SK-N-SH treated with all-trans-retinoic acid at 6 μM for 48 hours (cell line): Measurements from ENCODE around the gene AGPS.
A peak's percentile ranks its signal among the peaks of the same experiment; 100 is the strongest.

Experiments
- ATAC-seq: fragments of 200-7000 bp; cut with Tn5 transposase; 3 replicates; pipeline ENCODE4 v1.9.1; 2020; ENCODE audit warnings: mild to moderate bottlenecking, moderate library complexity
- CSDC2 ChIP-seq: fragments of 250-450 bp; sonication (Bioruptor Pico); IDR thresholded peaks from 2 replicates; pipeline ENCODE4 v1.5.0; 2020; ENCODE audit warnings: mild to moderate bottlenecking, moderate library complexity
- GLIS3 ChIP-seq: fragments of 250-450 bp; sonication (Bioruptor Pico); IDR thresholded peaks from 2 replicates; pipeline ENCODE4 v1.5.0; 2020; ENCODE audit warnings: mild to moderate bottlenecking, moderate library complexity
- ISL1 ChIP-seq: fragments of 250-450 bp; sonication (Bioruptor Pico); IDR thresholded peaks from 2 replicates; pipeline ENCODE4 v2.1.2; 2022; ENCODE audit warnings: mild to moderate bottlenecking, moderate library complexity
- PPARA ChIP-seq: fragments of 250-450 bp; sonication (Bioruptor Pico); IDR thresholded peaks from 2 replicates; pipeline ENCODE4 v1.5.0; 2020; ENCODE audit warnings: mild to moderate bottlenecking, borderline replicate concordance
- SNAI2 ChIP-seq: fragments of 250-450 bp; sonication (Bioruptor Pico); IDR thresholded peaks from 2 replicates; pipeline ENCODE4 v1.5.0; 2020; ENCODE audit warnings: mild to moderate bottlenecking, moderate library complexity
- TOX ChIP-seq: fragments of 250-450 bp; sonication (Bioruptor Pico); IDR thresholded peaks from 2 replicates; pipeline ENCODE4 v1.8.0; 2021; ENCODE audit warnings: mild to moderate bottlenecking, moderate library complexity, borderline replicate concordance
- ZC3H10 ChIP-seq: fragments of 250-450 bp; sonication (Bioruptor Pico); IDR thresholded peaks from 2 replicates; pipeline ENCODE4 v1.5.1; 2021; ENCODE audit warnings: mild to moderate bottlenecking, moderate library complexity
- ZFP30 ChIP-seq: fragments of 450-650 bp; formaldehyde crosslinking; IDR thresholded peaks from 2 replicates; pipeline ENCODE4 v1.5.0; 2022; ENCODE audit warnings: mild to moderate bottlenecking, moderate library complexity
- ZNF565 ChIP-seq: fragments of 450-650 bp; formaldehyde crosslinking; conservative IDR thresholded peaks from 2 replicates; pipeline ENCODE4 v1.5.0; 2020; ENCODE audit warnings: low read depth, mild to moderate bottlenecking, moderate library complexity
- ZNF8 ChIP-seq: fragments of 450-650 bp; formaldehyde crosslinking; IDR thresholded peaks from 2 replicates; pipeline ENCODE4 v1.5.0; 2020; ENCODE audit warnings: mild to moderate bottlenecking, moderate library complexity
- TF ChIP-seq, protein P1 (sequence below): fragments of 250-450 bp; sonication (Bioruptor Pico); IDR thresholded peaks from 2 replicates; pipeline ENCODE4 v1.5.1; 2021; ENCODE audit warnings: mild to moderate bottlenecking, moderate library complexity
- TF ChIP-seq, protein P2 (sequence below): fragments of 250-450 bp; sonication (Bioruptor Pico); IDR thresholded peaks from 2 replicates; pipeline ENCODE4 v1.8.0; 2020; ENCODE audit warnings: mild to moderate bottlenecking, moderate library complexity, borderline replicate concordance
- TF ChIP-seq, protein P3 (sequence below): fragments of 250-450 bp; sonication (Bioruptor Pico); IDR thresholded peaks from 2 replicates; pipeline ENCODE4 v1.5.0; 2020; ENCODE audit warnings: mild to moderate bottlenecking, moderate library complexity
- TF ChIP-seq, protein P4 (sequence below): fragments of 250-450 bp; sonication (Bioruptor Pico); IDR thresholded peaks from 2 replicates; pipeline ENCODE4 v1.8.0; 2021; ENCODE audit warnings: low read depth, mild to moderate bottlenecking, moderate library complexity, borderline replicate concordance

The AGPS gene

DNA sequence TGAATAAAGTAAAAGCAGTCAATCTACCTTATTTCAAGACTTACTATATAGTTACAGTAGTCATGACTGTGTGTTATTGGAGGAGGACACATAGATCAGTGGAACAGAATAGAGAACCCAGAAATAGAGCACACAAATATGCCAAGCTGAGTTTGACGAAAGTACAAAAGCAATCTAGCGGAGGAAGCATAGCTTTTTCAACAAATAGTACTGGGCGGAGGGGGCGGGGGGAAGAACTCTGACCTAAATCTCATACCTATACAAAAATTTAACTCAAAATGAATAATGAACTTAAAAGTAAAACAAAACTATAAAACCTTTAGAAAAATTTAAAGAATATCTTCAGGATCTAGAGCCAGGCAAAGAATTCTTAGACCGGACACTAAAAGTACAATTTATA lies 139.1 kb downstream of the AGPS start (continued):
- TF ChIP-seq, protein P1, sequence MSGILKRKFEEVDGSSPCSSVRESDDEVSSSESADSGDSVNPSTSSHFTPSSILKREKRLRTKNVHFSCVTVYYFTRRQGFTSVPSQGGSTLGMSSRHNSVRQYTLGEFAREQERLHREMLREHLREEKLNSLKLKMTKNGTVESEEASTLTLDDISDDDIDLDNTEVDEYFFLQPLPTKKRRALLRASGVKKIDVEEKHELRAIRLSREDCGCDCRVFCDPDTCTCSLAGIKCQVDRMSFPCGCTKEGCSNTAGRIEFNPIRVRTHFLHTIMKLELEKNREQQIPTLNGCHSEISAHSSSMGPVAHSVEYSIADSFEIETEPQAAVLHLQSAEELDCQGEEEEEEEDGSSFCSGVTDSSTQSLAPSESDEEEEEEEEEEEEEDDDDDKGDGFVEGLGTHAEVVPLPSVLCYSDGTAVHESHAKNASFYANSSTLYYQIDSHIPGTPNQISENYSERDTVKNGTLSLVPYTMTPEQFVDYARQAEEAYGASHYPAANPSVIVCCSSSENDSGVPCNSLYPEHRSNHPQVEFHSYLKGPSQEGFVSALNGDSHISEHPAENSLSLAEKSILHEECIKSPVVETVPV (CRISPR knock-in tag), result no peak
- TF ChIP-seq, protein P2, sequence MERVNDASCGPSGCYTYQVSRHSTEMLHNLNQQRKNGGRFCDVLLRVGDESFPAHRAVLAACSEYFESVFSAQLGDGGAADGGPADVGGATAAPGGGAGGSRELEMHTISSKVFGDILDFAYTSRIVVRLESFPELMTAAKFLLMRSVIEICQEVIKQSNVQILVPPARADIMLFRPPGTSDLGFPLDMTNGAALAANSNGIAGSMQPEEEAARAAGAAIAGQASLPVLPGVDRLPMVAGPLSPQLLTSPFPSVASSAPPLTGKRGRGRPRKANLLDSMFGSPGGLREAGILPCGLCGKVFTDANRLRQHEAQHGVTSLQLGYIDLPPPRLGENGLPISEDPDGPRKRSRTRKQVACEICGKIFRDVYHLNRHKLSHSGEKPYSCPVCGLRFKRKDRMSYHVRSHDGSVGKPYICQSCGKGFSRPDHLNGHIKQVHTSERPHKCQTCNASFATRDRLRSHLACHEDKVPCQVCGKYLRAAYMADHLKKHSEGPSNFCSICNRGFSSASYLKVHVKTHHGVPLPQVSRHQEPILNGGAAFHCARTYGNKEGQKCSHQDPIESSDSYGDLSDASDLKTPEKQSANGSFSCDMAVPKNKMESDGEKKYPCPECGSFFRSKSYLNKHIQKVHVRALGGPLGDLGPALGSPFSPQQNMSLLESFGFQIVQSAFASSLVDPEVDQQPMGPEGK, result no peak
- no peak for TF ChIP-seq ZFP30 (CRISPR knock-in tag)

DNA sequence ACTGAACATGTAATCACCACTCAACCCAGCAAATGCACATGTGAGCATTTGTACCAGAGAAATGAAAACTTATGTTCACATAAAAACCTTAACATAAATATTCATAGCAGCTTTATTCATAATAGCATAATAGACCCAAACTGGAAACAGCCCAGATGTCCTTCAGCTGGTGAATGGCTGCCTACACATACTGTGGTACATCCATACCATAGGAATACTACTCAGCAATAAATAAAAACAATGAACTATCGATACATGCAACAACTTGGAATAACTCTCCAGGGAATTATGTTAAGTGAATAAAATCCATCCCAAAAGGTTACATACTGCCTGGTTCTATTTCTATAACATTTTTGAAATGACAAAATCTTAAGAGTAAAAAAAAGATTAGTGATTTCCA lies 140.0 kb downstream of the AGPS start:
- TF ChIP-seq, protein P2, result no peak
- peak; percentile 94 for TF ChIP-seq ZNF8 (CRISPR knock-in tag)
- no peak for TF ChIP-seq TOX (CRISPR knock-in tag)
- ATAC-seq, result no peak

DNA sequence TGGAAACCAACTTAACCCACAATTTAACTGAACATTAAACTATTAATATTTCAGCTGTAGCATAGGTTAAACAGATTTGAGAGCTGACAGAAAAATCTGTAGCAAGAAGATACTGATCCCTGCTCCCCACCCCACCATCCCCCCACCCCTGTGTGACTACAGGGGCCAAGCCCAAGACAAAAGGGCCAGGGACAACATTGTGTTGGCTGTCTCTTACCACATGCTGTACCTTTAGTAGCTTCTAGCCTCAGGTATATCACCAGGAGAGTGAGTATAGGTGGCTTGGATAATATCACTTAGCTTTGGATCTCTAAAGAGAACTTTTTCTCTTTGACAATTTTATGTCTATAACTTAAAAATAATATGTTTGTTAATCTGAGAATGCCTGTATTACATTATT lies 140.7 kb downstream of the AGPS start:
- no peak for ATAC-seq
- no peak for TF ChIP-seq ZNF8 (CRISPR knock-in tag)
- no peak for TF ChIP-seq CSDC2
- TF ChIP-seq, protein P3, sequence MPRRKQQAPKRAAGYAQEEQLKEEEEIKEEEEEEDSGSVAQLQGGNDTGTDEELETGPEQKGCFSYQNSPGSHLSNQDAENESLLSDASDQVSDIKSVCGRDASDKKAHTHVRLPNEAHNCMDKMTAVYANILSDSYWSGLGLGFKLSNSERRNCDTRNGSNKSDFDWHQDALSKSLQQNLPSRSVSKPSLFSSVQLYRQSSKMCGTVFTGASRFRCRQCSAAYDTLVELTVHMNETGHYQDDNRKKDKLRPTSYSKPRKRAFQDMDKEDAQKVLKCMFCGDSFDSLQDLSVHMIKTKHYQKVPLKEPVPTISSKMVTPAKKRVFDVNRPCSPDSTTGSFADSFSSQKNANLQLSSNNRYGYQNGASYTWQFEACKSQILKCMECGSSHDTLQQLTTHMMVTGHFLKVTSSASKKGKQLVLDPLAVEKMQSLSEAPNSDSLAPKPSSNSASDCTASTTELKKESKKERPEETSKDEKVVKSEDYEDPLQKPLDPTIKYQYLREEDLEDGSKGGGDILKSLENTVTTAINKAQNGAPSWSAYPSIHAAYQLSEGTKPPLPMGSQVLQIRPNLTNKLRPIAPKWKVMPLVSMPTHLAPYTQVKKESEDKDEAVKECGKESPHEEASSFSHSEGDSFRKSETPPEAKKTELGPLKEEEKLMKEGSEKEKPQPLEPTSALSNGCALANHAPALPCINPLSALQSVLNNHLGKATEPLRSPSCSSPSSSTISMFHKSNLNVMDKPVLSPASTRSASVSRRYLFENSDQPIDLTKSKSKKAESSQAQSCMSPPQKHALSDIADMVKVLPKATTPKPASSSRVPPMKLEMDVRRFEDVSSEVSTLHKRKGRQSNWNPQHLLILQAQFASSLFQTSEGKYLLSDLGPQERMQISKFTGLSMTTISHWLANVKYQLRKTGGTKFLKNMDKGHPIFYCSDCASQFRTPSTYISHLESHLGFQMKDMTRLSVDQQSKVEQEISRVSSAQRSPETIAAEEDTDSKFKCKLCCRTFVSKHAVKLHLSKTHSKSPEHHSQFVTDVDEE (CRISPR knock-in tag), result no peak
- TF ChIP-seq, protein P2, result no peak
- TF ChIP-seq ISL1 (CRISPR knock-in tag), result no peak
- TF ChIP-seq, protein P4, sequence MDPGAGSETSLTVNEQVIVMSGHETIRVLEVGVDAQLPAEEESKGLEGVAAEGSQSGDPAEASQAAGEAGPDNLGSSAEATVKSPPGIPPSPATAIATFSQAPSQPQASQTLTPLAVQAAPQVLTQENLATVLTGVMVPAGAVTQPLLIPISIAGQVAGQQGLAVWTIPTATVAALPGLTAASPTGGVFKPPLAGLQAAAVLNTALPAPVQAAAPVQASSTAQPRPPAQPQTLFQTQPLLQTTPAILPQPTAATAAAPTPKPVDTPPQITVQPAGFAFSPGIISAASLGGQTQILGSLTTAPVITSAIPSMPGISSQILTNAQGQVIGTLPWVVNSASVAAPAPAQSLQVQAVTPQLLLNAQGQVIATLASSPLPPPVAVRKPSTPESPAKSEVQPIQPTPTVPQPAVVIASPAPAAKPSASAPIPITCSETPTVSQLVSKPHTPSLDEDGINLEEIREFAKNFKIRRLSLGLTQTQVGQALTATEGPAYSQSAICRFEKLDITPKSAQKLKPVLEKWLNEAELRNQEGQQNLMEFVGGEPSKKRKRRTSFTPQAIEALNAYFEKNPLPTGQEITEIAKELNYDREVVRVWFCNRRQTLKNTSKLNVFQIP, result no peak
- TF ChIP-seq ZFP30 (CRISPR knock-in tag), result no peak

DNA sequence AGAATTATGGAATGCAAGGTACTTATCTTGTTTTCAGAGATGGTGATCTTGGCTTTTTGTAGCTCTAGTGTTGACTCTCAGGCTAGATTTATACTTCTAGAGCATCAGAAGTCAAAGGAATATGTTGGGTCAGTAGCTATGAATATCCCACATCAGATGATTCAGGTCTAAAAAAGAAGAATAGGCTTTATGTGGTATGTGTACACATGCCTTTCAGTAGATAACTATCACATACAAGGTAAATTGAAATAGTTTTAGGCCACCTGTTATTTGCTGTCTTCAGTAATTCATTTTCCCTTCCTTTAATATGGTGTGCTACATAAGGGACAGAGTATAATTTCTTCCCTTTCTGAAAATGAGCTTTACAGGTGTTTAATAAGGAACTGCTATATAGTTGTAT lies 142.4 kb downstream of the AGPS start:
- no peak for ATAC-seq
- no peak for TF ChIP-seq PPARA (CRISPR knock-in tag)

DNA sequence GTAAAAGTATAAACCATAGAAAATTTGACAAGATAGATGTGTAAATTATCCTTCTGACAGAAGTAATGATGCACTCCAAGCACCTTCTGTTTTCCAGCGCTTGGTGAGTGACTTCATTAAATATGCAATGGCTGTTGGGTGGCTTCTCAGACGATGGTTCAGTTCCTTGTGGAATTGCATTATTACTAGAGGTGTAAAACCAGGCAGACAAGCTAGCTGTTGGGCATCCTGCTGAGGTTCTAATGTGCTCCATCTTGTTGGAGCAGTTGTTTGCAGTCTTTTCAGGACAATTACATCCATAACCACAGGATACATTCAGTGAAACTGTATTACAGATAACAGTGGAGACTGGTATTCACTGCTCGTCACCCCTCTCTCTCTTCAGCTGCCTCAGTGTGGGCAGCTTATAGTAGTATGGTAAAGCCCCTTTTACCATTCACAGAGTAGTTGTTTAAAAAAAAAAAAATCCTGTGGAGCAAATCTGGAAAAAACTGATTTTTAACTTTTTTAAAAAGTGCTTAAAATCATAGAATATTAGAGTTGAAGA lies 143.5 kb downstream of the AGPS start:
- ATAC-seq, result no peak
- TF ChIP-seq ZFP30 (CRISPR knock-in tag) (no peak), CSDC2 (no peak), GLIS3 (CRISPR knock-in tag) (no peak), ZC3H10 (no peak), ISL1 (CRISPR knock-in tag) (no peak), SNAI2 (CRISPR knock-in tag) (no peak), ZNF565 (CRISPR knock-in tag) (no peak)
- TF ChIP-seq, protein P3 (CRISPR knock-in tag), result no peak
- TF ChIP-seq, protein P4, result no peak
- TF ChIP-seq, protein P1 (CRISPR knock-in tag), result no peak
